GM08714 (cell line): ENCODE measurements around the gene PDE1C.

Experiments used
- H3K4me3 ChIP-seq: fragments of 200-500 bp; sonication (Bioruptor generic); 2 replicates; pipeline ENCODE4 v1.5.1; 2014; ENCODE audit warnings: mild to moderate bottlenecking, low read length, inconsistent platforms
- ZNF274 ChIP-seq: IDR thresholded peaks from 2 replicates; pipeline ENCODE4 v1.6.1; 2012; ENCODE audit warnings: mild to moderate bottlenecking, low read depth, low read length

PDE1C gene

GRCh38 chr7:32042900-32043299 lies 27.3 kb downstream of the PDE1C start:
- no peak for TF ChIP-seq ZNF274
- no peak overlapping the region for H3K4me3 ChIP-seq

- TF ChIP-seq ZNF274 = no peak
Observed at GRCh38 chr7:32039000-32039756, 31.0 kb downstream of the PDE1C start.

GRCh38 chr7:32037650-32038198 lies 32.5 kb downstream of the PDE1C start:
- no peak overlapping the region for H3K4me3 ChIP-seq
- TF ChIP-seq ZNF274 = no peak

More at GRCh38 chr7:32039000-32039756, 31.0 kb downstream of the PDE1C start:
- H3K4me3 ChIP-seq = no peak overlapping the region

DNA sequence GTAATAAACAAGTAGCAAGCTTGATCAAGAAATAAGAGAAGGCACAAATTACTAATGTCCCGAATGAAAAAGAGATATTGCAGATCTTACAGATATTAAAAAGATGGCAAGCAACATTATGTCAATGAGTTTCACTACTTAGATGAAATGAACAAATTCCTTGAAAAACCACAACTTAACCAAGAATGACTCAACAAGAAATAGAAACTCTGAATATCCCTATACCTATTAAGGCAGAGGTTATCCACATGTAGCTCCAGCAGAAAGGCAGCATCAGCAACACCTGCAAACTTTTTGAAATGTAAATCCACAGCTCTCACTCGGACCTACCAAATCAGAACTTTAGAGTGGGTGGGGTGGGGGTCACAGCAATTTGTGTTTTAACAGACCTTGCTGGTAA lies 33.6 kb downstream of the PDE1C start:
- TF ChIP-seq ZNF274 = no peak
- H3K4me3 ChIP-seq = no peak overlapping the region

GRCh38 chr7:32034052-32034451 lies 36.2 kb downstream of the PDE1C start:
- no peak for TF ChIP-seq ZNF274
- H3K4me3 ChIP-seq = no peak overlapping the region

DNA sequence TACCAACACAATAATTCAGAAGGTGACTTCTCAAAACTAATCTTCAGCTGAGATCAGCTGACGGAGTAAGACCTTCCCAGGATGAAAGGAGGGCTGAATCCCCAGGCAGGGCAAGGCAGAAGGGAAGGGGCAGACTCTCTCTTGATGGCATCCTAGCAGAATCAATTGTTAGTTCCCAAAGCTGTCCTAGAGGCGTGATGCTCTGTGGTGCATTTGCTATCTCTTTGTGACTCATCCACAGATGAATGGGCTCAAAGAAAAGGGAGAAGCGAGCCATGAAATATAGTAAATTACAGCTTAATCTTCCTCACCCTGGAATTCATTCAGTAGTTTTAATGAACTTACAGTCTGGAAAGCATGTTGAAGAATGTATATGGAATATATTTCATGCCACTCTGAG lies 37.2 kb downstream of the PDE1C start:
- no peak for TF ChIP-seq ZNF274

GRCh38 chr7:32032211-32032610 lies 38.0 kb downstream of the PDE1C start:
- no peak overlapping the region for H3K4me3 ChIP-seq
- no peak for TF ChIP-seq ZNF274

More for the DNA sequence above, 37.2 kb downstream of the PDE1C start:
- no peak overlapping the region for H3K4me3 ChIP-seq

GRCh38 chr7:32030904-32031692 lies 39.1 kb downstream of the PDE1C start:
- TF ChIP-seq ZNF274 = no peak
- H3K4me3 ChIP-seq = no peak overlapping the region

DNA sequence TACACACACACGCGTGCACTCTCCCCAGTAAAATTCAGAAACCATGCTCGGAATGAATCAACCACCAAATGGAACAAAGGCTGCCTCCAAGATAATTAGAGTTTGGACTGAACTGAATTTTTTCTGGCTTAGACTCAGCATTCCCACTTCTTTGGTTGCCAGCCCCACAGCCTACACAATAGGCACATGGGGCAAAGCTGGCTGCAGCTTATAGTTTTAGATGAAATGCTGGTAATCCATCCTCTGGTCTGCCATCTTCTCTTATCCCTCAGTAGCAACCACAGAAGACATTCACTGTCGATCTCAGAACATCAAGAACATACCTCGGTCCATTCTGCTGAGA lies 44.2 kb downstream of the PDE1C start:
- H3K4me3 ChIP-seq = no peak overlapping the region
- no peak for TF ChIP-seq ZNF274

GRCh38 chr7:32025381-32026082 lies 44.7 kb downstream of the PDE1C start:
- no peak overlapping the region for H3K4me3 ChIP-seq
- no peak for TF ChIP-seq ZNF274

DNA sequence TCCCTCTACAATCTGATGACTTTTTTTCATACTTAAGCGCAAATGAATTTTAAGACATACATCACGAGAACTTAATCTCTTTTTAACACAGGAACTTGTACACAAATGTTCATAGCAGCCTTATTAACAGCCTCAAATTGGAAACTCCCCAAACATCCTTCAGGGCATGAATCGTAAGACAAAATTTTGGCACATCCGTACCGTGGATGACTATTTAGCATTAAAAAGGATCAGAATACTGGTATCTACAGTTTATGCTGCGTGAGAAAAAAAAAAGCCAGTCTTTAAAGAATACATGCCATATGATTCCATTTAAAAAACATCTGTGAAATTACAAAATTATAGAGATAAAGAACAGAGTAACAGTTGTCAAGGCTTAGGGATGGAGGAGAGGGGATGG lies 46.8 kb downstream of the PDE1C start:
- TF ChIP-seq ZNF274 = no peak
- no peak overlapping the region for H3K4me3 ChIP-seq

DNA sequence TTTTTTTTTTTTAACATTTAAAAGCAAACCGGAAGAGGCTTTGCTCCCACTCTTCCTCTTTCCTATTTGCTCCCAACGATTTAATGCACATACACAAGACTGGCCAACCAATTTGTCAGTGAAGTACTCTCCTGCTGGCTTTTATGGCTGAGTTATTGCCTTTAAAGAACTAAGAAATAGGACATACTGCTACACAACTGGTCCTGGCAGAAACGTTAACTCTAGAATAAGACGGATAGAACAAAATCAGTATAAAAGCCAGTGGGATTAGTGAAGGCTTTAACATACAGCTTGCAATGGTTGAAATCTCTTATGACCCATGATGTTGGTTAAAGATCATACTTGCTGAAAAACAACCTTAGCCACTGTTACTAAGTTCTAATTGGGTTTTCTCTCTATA lies 47.2 kb downstream of the PDE1C start:
- no peak for TF ChIP-seq ZNF274
- H3K4me3 ChIP-seq = no peak overlapping the region

- H3K4me3 ChIP-seq = no peak overlapping the region
- TF ChIP-seq ZNF274 = no peak
Observed at GRCh38 chr7:32020551-32021159, 49.6 kb downstream of the PDE1C start.
